ENCODE results near the gene FCRL6. TPM values are rescaled to one million over a fixed set of nuclear protein-coding genes. Genes with fewer than 3 reads are reported as not detected.

The FCRL6 gene
- total RNA-seq, 1 experiment from 2014 or later, result not detected

GRCh38 chr1:159795534-159795933 is 6.6 kb upstream of the FCRL6 start:
- POLR2A ChIA-PET, result no interaction called here
- no peak for ATAC-seq
- H3K4me1 ChIP-seq (ENCODE audit: control insufficient read depth, insufficient read depth, low read length), result no peaks in the 10 kb centered on the region
- CTCF ChIA-PET, result no interaction called here
- intact Hi-C loops (cut with micrococcal nuclease; ENCODE audit: unreplicated experiment), result loop anchor here (5.0 kb wide), 1 partner anchor 212 kb away; no protein-coding TSS in a partner anchor
- no peak overlapping the region for H3K4me3 ChIP-seq (ENCODE audit: low read depth in 2 of 2, low read length in 2 of 2)
- DNase-seq (ENCODE audit: low read depth, low spot score), result no peak
- TF ChIP-seq SIN3A (IDR thresholded peaks at IDR 0.05; ENCODE audit: borderline replicate concordance, insufficient read depth, low read depth, low read length) (no peak), POLR2AphosphoS5 (IDR thresholded peaks at IDR 0.05; ENCODE audit: low read depth, low read length) (no peak), TCF7L2 (IDR thresholded peaks at IDR 0.05; ENCODE audit: low read depth, low read length) (no peak), REST (IDR thresholded peaks at IDR 0.05; ENCODE audit: insufficient read depth in 1 of 2, low read depth in 2 of 2, low read length in 1 of 2) (no peak), CTCF (IDR thresholded peaks at IDR 0.05) (no peak)
- in situ Hi-C loops (cut with HindIII; ENCODE audit: low pct_unique_long_range_greater_than_20kb, low sequenced_read_pairs), result no loop called here
- no peaks in the 10 kb centered on the region for H3K9me3 ChIP-seq (ENCODE audit: control insufficient read depth, insufficient read depth, low read depth, low read length)
- peaks cover 21% of the 10 kb centered on the region for H3K27me3 ChIP-seq (ENCODE audit: control insufficient read depth, insufficient read depth, low read length)
- no peaks in the 10 kb centered on the region for H3K36me3 ChIP-seq (ENCODE audit: control insufficient read depth, insufficient read depth, low read length)
- H3K27ac ChIP-seq (ENCODE audit: low read length), result no peak overlapping the region
- BruUV-seq (replicated peaks), result no TSS peak

- peak; percentile 64 for DNase-seq (ENCODE audit: low read depth, low spot score)
- intact Hi-C loops (cut with micrococcal nuclease; ENCODE audit: unreplicated experiment), result loop anchor here (1.0 to 5.0 kb wide), 2 partner anchors 92 to 208 kb away; no protein-coding TSS in a partner anchor
- ChIA-PET POLR2A (no interaction called here), CTCF (interaction anchor here (0.9 to 3.0 kb wide), 7 partner anchors 18 to 208 kb away, joined by 3 to 17 read pairs (median 3); partner anchors contain the start of gene DUSP23)
- Histone ChIP-seq H3K9me3 (ENCODE audit: control insufficient read depth, insufficient read depth, low read depth, low read length) (no peaks in the 10 kb centered on the region), H3K36me3 (ENCODE audit: control insufficient read depth, insufficient read depth, low read length) (no peaks in the 10 kb centered on the region), H3K27me3 (ENCODE audit: control insufficient read depth, insufficient read depth, low read length) (peaks cover 22% of the 10 kb centered on the region), H3K4me1 (ENCODE audit: control insufficient read depth, insufficient read depth, low read length) (no peaks in the 10 kb centered on the region), H3K27ac (ENCODE audit: low read length) (no peak overlapping the region), H3K4me3 (ENCODE audit: low read depth in 2 of 2, low read length in 2 of 2) (no peak overlapping the region)
- peak; percentile 94 for ATAC-seq
- TF ChIP-seq CTCF (IDR thresholded peaks at IDR 0.05), result peak; percentile 83
- TF ChIP-seq REST (IDR thresholded peaks at IDR 0.05; ENCODE audit: insufficient read depth in 1 of 2, low read depth in 2 of 2, low read length in 1 of 2), result no peak
- in situ Hi-C loops (cut with HindIII; ENCODE audit: low pct_unique_long_range_greater_than_20kb, low sequenced_read_pairs), result no loop called here
- no TSS peak for BruUV-seq (replicated peaks)
These were observed 3.3 kb upstream of the FCRL6 start for GRCh38 chr1:159798893-159799292.
